A673 (cell line): ENCODE measurements around the gene FGR.

Experiments used
- CTCF ChIP-seq: fragments of 300-800, 200-600 bp; sonication (generic); conservative IDR thresholded peaks from 2 replicates; pipeline ENCODE4 v1.5.1; 2017; ENCODE audit warnings: low read depth, mild to moderate bottlenecking, antibody characterized with exemption, low read length, moderate library complexity, mixed read lengths
- EZH2 ChIP-seq: fragments of 200-600 bp; sonication (generic); IDR thresholded peaks from 2 replicates; pipeline ENCODE4 v1.6.1; 2017; ENCODE audit warnings: borderline replicate concordance, low read depth, mild to moderate bottlenecking, mixed read lengths, antibody characterized with exemption, low read length; ENCODE audit not compliant: poor library complexity, severe bottlenecking

DNA sequence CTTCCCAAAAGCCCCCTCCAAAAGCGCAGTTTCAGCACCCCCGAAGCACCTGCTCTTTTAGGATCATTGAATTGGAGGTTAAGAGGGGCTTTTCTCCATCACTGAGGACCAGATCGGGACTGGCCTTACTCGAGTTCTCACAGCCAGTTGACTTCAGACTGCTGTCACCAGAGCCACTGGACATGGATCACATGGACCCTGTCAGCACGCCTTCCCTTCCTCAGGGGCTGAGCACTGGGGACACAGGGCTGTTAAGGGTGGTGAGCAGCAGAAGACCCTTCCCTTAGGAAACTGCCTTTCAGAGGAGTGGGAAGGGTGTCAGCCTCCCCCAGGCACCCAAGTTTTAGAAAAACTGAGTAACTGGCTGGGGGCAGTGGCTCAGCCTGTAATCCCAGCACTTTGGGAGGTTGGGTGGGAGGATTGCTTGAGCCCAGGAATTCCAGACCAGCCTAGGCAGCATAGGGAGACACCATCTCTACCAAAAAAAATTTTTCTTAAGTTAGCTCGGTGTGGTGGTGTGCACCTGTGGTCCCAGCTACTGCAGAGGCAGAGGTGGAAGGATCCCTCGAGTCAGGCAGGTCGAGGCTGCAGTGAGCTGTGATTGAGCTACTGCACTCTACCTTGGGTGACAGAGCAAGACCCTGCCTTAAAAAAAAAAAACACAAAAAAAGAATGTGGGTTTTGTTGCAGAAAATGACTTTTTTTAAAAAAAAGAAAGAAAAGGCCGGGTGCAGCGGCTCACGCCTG is 584 bp upstream of the FGR start:
- TF ChIP-seq CTCF (no peak), EZH2 (no peak)
